CD4-positive, alpha-beta T cell (primary cell): ENCODE measurements around the gene NRL. TPM values are rescaled to one million over a fixed set of nuclear protein-coding genes. Genes with fewer than 3 reads are reported as not detected.

ENCODE experiments used
- ATAC-seq: fragments of 200-7000 bp; cut with Tn5 transposase; one replicate; pipeline ENCODE4 v1.10.0; 2022; ENCODE audit warnings: mild to moderate bottlenecking; ENCODE audit not compliant: poor library complexity
- CTCF ChIA-PET: fragments of 350-600 bp; sonication (Branson Sonifier 250); formaldehyde crosslinking; loops from one replicate; lab custom pipeline; 2021; ENCODE audit warnings: antibody characterized with exemption, inconsistent platforms; lab: Charles Lee
- POLR2A ChIA-PET: fragments of 350-600 bp; sonication (Branson Sonifier 250); formaldehyde crosslinking; loops from one replicate; lab custom pipeline; 2021; ENCODE audit warnings: antibody characterized with exemption, inconsistent platforms; lab: Charles Lee
- DNase-seq, 14 experiments: peaks; one replicate each; pipeline ENCODE4 v3.0.0-alpha.2; 2013 to 2020; ENCODE audit warnings: mixed read lengths in 2 of 14
- H3K27ac ChIP-seq, 2 donors: one replicate each; pipeline versions ENCODE4 v1.5.1 to v1.7.0; 2013; ENCODE audit warnings: low read length in 2 of 2, low read depth in 1 of 2, mild to moderate bottlenecking in 1 of 2
- H3K27me3 ChIP-seq, 2 experiments: 1 replicate in 1 of 2; 2 replicates in 1 of 2; pipeline versions ENCODE4 v1.6.1 to v1.7.0; 2013; ENCODE audit warnings: low read length in 2 of 2, control low read depth in 1 of 2, mild to moderate bottlenecking in 1 of 2, moderate library complexity in 1 of 2; ENCODE audit not compliant: insufficient read depth in 2 of 2, control insufficient read depth in 1 of 2
- H3K36me3 ChIP-seq: one replicate; pipeline ENCODE4 v1.6.1; 2013; ENCODE audit warnings: low read length, control low read depth; ENCODE audit not compliant: insufficient read depth
- H3K4me1 ChIP-seq: one replicate; pipeline ENCODE4 v1.6.1; 2013; ENCODE audit warnings: low read length, control low read depth; ENCODE audit not compliant: insufficient read depth
- H3K4me3 ChIP-seq: one replicate; pipeline ENCODE4 v1.5.1; 2013; ENCODE audit warnings: mild to moderate bottlenecking, low read length, moderate library complexity
- H3K9me3 ChIP-seq, 2 experiments: 1 replicate in 1 of 2; 2 replicates in 1 of 2; pipeline versions ENCODE4 v1.6.1 to v1.7.0; 2013; ENCODE audit warnings: low read length in 2 of 2, mild to moderate bottlenecking in 2 of 2, control low read depth in 1 of 2, moderate library complexity in 1 of 2; ENCODE audit not compliant: control insufficient read depth in 1 of 2, insufficient read depth in 1 of 2
- H3K27ac Mint-ChIP-seq: one replicate; pipeline ENCODE4 v1.8.0; 2020; ENCODE audit warnings: mixed read lengths
- H3K27me3 Mint-ChIP-seq: one replicate; pipeline ENCODE4 v1.8.0; 2021; ENCODE audit warnings: mixed read lengths
- H3K36me3 Mint-ChIP-seq: one replicate; pipeline ENCODE4 v1.8.0; 2021; ENCODE audit warnings: low read depth, mixed read lengths
- H3K4me1 Mint-ChIP-seq: one replicate; pipeline ENCODE4 v1.8.0; 2021; ENCODE audit warnings: low read depth, mixed read lengths
- H3K4me3 Mint-ChIP-seq: one replicate; pipeline ENCODE4 v1.8.0; 2020; ENCODE audit warnings: mild to moderate bottlenecking, mixed read lengths
- H3K9me3 Mint-ChIP-seq: one replicate; pipeline ENCODE4 v1.8.0; 2020; ENCODE audit warnings: mixed read lengths
- CTCF ChIP-seq: fragments of 200-600 bp; IDR thresholded peaks from one replicate; pipeline ENCODE4 v1.8.0; 2022; ENCODE audit warnings: antibody characterized with exemption, mild to moderate bottlenecking
- intact Hi-C, 2 experiments: fragments of 100-400 bp; cut with DNase I in 1 of 2; cut with micrococcal nuclease in 1 of 2; formaldehyde crosslinking; loops; one replicate each; pipeline versions ENCODE4 v1.15.1 to v1.9.0; 2023 to 2025; cut with DNase I, micrococcal nuclease
- total RNA-seq, 174 experiments: library from RNA in 2 of 174; stranded (reverse) in 2 of 174; gene quantifications; one replicate each; pipeline ENCODE4 v1.2.3 and lab custom pipeline; 2021 to 2026

NRL gene
- total RNA-seq, 2 experiments from 2014 or later = 1.6 to 1.9 TPM

- no peaks in the 10 kb centered on the region for H3K27me3 ChIP-seq
- peaks cover 69% of the 10 kb centered on the region for H3K4me1 Mint-ChIP-seq
- intact Hi-C loops = loop anchor here in 1 of 2 experiments (2.0 kb wide), 2 partner anchors 23 to 57 kb away; partner anchors contain the start of genes IRF9 and TM9SF1
- no peak for ATAC-seq
- H3K27ac Mint-ChIP-seq = peak overlapping the region; percentile 85
- peak overlapping the region; percentile 94 for H3K4me3 Mint-ChIP-seq
- ChIA-PET CTCF (interaction anchor here (0.7 to 5.0 kb wide), 6 partner anchors 9 to 159 kb away, joined by 3 to 33 read pairs (median 4); partner anchors contain the start of genes DCAF11, IRF9, NRL and RNF31), POLR2A (interaction anchor here (2.8 to 11.7 kb wide), 4 partner anchors 11 to 29 kb away, joined by 18 to 296 read pairs (median 94); partner anchors contain the start of genes DCAF11, IRF9, NRL and PSME2)
- peaks cover 64% of the 10 kb centered on the region for H3K4me1 ChIP-seq
- H3K36me3 Mint-ChIP-seq = peaks cover 54% of the 10 kb centered on the region
- DNase-seq = no peak
- H3K27ac ChIP-seq = peak overlapping the region in 1 of 2 donors; percentile 48
- TF ChIP-seq CTCF = no peak
- no peaks in the 10 kb centered on the region for H3K9me3 Mint-ChIP-seq
- no peak overlapping the region for H3K4me3 ChIP-seq
- H3K9me3 ChIP-seq = no peaks in the 10 kb centered on the region
- H3K27me3 Mint-ChIP-seq = no peaks in the 10 kb centered on the region
- peaks cover 29% of the 10 kb centered on the region for H3K36me3 ChIP-seq
Measured at GRCh38 chr14:24137529-24138395, 23.0 kb upstream of the NRL start.

- no peaks in the 10 kb centered on the region for H3K9me3 Mint-ChIP-seq
- peaks cover 73% of the 10 kb centered on the region for H3K4me1 Mint-ChIP-seq
- peak overlapping the region; percentile 85 for H3K27ac Mint-ChIP-seq
- ATAC-seq (no peak), DNase-seq (peak in 1 of 14 experiments; percentile 33)
- no peak for TF ChIP-seq CTCF
- H3K4me3 ChIP-seq = peak overlapping the region; percentile 74
- ChIA-PET POLR2A (interaction anchor here (1.2 to 11.7 kb wide), 10 partner anchors 12 to 105 kb away, joined by 4 to 296 read pairs (median 16); partner anchors contain the start of genes CHMP4A, DCAF11, IPO4 and IRF9), CTCF (interaction anchor here (1.0 to 5.0 kb wide), 10 partner anchors 10 to 47 kb away, joined by 3 to 33 read pairs (median 5); partner anchors contain the start of genes DCAF11, IRF9, NRL and PSME2)
- peak overlapping the region; percentile 94 for H3K4me3 Mint-ChIP-seq
- H3K4me1 ChIP-seq = peaks cover 68% of the 10 kb centered on the region
- H3K36me3 ChIP-seq = peaks cover 27% of the 10 kb centered on the region
- H3K27me3 ChIP-seq = no peaks in the 10 kb centered on the region
- H3K36me3 Mint-ChIP-seq = peaks cover 50% of the 10 kb centered on the region
- H3K27ac ChIP-seq = peak overlapping the region; percentile 48 to 88
- intact Hi-C loops = loop anchor here (1.0 to 2.0 kb wide), 6 partner anchors 9 to 76 kb away; partner anchors contain the start of genes IRF9 (in 2 of the 2), CHMP4A (in 1 of the 2), PSME2 (in 1 of the 2) and TM9SF1 (in 1 of the 2)
- no peaks in the 10 kb centered on the region for H3K27me3 Mint-ChIP-seq
- H3K9me3 ChIP-seq = no peaks in the 10 kb centered on the region
Measured at GRCh38 chr14:24136684-24137528, 22.2 kb upstream of the NRL start.
